ENCODE results near the gene MLH3.
A peak's percentile ranks its signal among the peaks of the same experiment; 100 is the strongest.

Gene MLH3

GRCh38 chr14:75064205-75064567 lies 12.9 kb upstream of the MLH3 start:
- DNase-seq = no peak

- peak; percentile 86 for DNase-seq
Measured at GRCh38 chr14:75063491-75064204, 12.4 kb upstream of the MLH3 start, which contains the start of gene ACYP1. Gene ACYP1 (minus strand): TSS chr14:75064024. CDS start chr14:75063553, 471 bp downstream.

DNA sequence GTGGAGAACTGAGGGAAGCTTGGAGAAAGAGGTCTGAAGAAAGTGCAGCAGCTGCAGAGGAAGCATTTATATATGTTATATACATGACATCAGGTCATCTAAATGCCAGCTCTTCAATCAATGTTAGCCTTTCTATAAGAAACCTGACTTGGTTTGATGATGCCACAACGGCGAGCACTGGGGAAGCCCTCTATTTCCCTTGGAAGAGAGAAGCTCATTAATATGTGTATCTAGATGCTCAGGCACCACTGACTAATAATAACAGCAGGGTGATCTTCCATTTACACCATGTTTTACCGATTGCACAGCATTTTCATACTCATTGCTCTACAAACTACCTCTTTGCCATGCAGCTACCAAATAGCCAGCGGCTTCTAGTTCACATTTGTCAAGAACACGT lies 11.7 kb upstream of the MLH3 start:
- DNase-seq = no peak

- DNase-seq = no peak
Measured at GRCh38 chr14:75060420-75060819, 9.2 kb upstream of the MLH3 start.

DNA sequence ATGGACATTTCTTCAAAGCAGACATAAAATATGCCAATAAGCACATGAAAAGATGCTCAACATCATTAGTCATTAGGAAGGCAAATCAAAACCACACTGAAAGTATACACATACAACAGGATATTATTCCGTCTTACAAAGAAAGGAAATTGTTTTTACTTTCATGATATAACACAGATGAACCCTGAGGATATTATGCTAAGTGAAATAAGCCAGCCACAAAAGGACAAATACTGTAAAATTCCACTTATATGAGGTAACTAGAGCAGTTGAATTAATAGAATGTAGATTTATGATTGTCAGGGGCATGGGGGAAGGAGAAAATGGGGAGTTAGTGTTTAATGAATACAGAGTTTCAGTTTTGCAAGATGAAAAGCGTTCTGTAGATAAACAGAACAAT lies 8.4 kb upstream of the MLH3 start:
- no peak for DNase-seq

GRCh38 chr14:75054421-75054820 lies 3.2 kb upstream of the MLH3 start:
- DNase-seq = no peak

DNA sequence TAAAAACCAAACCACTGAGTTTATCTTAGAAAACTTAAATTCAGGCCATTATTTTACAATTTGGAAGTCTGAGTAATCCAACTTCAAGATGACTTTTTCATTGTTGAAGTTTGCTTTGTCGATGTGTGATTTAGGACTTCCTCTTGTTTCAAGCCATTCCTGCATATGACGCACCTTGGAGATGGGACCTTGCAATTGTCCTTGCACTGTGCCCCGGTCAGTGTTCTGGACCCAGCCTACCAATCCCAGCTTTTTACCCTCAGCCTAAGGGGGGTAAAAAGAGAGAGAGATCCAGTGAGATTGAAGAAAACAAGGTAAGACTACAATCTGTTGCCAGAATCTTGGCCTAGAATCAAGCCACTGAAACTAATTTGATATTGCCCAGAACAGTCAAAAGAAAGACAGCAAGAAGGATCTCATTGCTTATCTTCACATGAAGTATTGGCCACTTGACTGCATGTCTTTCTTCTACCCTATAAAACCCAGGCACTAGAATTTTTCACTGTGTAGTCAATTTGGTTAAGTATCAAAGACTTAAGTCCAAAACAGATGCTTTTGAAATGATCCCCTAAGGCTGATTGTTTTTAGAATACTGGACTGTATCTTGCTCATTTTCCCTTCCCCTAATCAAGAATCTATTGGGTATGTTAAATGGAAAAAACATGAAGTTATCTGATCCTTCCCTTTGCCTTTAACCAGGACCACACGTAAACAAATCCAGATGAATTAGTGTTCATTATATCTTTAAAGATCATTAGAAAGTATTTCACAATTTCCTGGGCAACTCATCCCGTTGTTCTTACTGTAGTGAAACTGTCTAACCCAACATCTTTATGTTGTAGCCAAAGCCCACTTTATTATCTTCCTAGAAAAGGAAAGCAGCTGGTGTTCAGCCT lies 2.4 kb upstream of the MLH3 start:
- DNase-seq = no peak

GRCh38 chr14:75051556-75051899 lies 261 bp upstream of the MLH3 start:
- no peak for DNase-seq

- no peak for DNase-seq
Measured at GRCh38 chr14:75049731-75050201, 1.5 kb downstream of the MLH3 start.

- DNase-seq = no peak
Measured at GRCh38 chr14:75049136-75049535, 2.1 kb downstream of the MLH3 start.

DNA sequence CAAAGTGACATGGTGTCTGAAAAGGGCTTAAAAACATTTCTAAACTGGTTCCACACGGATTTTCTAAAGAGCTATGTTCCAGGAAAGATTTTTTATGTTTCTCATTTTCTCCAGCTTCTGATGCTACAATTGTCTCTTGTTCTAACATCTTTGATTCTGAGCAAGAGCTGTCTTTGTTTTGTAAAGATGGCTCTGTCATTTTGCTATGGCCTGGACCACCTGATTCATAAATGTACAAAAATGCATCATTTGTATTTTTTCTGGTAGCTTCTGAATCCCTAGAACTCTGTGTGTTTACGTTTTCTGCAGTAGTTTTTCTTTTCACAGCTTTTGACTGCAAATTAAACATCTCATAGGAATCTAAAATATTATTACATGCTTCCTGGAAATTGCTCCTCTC lies 3.2 kb downstream of the MLH3 start:
- DNase-seq = no peak

- no peak for DNase-seq
Measured at GRCh38 chr14:75047506-75047905, 3.8 kb downstream of the MLH3 start.

- no peak for DNase-seq
Measured at GRCh38 chr14:75046899-75047298, 4.4 kb downstream of the MLH3 start.

GRCh38 chr14:75046275-75046674 lies 5.0 kb downstream of the MLH3 start:
- DNase-seq = no peak

- no peak for DNase-seq
Measured at GRCh38 chr14:75044752-75045151, 6.5 kb downstream of the MLH3 start.

GRCh38 chr14:75044322-75044721 lies 6.9 kb downstream of the MLH3 start:
- DNase-seq = no peak

GRCh38 chr14:75042035-75042434 lies 9.2 kb downstream of the MLH3 start:
- no peak for DNase-seq

DNA sequence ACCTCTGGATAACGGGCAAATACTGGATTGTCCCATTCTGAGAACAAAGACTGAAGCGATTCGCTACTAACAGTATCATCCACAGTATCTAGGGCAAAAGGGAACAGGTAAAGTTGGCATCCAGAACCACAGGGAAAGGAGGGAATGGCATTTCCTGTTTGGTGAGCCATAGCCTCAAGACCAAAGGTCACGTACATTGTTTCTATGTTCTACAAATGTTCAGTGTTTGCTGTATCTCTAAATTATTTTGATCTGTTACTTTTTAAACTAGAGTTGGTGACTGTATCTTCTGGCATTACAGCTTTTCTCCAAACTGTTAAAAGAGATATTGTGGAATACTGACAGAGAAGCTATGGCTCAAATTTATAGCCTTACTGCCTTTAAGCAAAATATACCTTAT lies 9.7 kb downstream of the MLH3 start:
- DNase-seq = no peak

DNA sequence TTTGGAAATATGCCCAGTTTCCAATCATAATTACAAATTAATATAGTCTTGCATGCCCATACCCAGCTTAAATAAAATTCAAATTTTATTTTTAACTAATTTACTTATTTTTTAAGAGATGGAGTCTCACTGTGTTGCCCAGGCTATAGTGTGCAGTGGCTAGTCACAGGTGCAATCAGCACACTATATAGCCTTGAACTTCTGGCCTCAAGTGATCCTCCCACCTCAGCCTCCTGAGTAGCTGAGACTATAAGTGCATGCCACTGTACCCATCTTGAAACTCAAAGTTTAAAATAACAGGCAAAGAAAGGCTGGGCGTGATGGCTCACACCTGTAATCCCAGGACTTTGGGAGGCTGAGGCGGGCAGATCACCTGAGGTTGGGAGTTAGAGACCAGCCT lies 10.3 kb downstream of the MLH3 start:
- no peak for DNase-seq

DNA sequence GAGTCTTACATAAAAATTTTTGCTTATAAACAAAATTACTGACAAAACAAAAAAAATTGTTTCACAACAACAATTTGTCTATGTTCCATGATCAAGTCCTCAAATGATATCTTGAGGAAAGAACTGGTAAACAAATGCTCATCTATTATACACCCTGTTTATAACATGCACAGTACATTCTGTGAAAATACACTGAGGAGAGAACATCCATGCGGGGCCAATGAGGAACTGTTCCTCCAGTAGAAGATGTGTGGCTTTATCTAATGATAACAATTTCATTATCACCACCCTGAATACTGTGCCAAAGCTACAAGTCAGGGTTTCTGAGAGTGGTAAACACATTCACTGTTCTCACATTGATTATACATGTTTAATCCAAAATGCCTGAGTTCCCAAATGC lies 10.8 kb downstream of the MLH3 start:
- DNase-seq = no peak

DNA sequence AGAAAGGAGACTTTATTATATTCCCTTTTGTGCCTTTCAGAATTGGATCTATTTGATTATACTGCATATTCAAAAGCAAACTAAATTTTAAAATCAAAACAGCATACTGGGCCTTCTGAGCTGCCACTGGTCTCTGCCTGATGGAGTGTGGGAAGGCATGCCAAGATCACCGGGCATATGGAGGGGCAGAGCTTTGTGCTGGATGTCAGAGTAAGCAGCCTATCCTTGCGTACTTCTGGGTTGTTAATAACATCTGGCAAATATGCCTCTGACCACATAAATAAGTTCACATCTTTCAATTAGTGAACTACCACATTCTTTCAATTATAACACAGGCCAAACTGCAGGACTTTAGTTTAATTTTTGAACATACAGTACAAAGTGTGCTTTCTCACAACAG lies 18.3 kb downstream of the MLH3 start:
- no peak for DNase-seq

GRCh38 chr14:75030147-75030546 lies 21.1 kb downstream of the MLH3 start:
- DNase-seq = no peak

DNA sequence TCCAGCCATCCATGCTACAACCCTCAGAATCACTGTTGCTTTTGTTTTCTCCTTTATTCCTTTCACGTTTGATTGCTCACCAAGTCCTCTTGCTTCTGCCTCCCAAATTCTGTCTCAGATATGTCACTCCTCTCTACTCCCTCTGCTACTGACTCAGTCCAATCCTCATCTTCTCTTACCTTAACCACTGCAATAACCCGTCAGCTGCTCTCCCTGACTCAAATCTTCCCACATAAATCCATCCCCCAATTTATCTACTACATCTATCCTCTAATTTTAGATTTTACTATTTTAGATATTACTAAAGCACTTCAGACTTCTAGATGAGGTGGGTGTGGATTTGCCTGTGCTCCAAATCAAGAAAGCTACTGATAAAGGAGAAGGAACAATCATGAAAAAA lies 25.4 kb downstream of the MLH3 start:
- DNase-seq = no peak

GRCh38 chr14:75025082-75025481 lies 26.2 kb downstream of the MLH3 start:
- no peak for DNase-seq

All from NCI-H1436 (cell line).